Measurements from ENCODE around the gene CFAP45. TPM values are rescaled to one million over a fixed set of nuclear protein-coding genes. Genes with fewer than 3 reads are reported as not detected.

CFAP45 gene
- total and polyA plus RNA-seq, 3 donors from 2014 or later = 13.0 to 59.6 (median 30.4) TPM

DNA sequence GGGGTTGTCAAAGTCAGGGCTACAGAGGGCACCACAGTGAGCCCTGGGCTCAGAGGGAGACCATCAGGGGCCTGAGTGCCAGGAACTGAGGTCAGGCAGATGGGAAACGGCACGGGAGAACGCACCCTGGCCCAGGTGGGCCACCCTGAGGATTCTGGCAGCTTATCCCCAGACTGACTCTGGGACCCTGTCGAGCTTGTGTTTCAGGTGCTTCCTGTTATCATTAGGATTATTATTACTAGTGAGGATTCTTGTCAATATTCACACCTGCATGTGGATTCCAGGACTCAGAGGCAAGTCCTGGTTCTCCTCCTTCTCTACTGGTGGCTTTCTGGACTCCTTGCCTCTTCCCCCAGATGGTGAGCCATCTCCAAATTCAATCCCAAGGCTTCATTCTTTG is 52.7 kb downstream of the CFAP45 start:
- Histone ChIP-seq H3K27me3 (no peaks in the 10 kb centered on the region), H3K36me3 (ENCODE audit: low read depth, missing control alignments) (no peaks in the 10 kb centered on the region), H3K4me1 (no peaks in the 10 kb centered on the region), H3K4me3 (no peak overlapping the region), H3K9me3 (no peaks in the 10 kb centered on the region), H3K27ac (no peak overlapping the region)
- DNase-seq = no peak
- intact Hi-C loops (cut with DNase I; ENCODE audit: low total_unique reads) = no loop called here
- TF ChIP-seq, protein P1, sequence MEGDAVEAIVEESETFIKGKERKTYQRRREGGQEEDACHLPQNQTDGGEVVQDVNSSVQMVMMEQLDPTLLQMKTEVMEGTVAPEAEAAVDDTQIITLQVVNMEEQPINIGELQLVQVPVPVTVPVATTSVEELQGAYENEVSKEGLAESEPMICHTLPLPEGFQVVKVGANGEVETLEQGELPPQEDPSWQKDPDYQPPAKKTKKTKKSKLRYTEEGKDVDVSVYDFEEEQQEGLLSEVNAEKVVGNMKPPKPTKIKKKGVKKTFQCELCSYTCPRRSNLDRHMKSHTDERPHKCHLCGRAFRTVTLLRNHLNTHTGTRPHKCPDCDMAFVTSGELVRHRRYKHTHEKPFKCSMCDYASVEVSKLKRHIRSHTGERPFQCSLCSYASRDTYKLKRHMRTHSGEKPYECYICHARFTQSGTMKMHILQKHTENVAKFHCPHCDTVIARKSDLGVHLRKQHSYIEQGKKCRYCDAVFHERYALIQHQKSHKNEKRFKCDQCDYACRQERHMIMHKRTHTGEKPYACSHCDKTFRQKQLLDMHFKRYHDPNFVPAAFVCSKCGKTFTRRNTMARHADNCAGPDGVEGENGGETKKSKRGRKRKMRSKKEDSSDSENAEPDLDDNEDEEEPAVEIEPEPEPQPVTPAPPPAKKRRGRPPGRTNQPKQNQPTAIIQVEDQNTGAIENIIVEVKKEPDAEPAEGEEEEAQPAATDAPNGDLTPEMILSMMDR (IDR thresholded peaks at IDR 0.05) = no peak
- TF ChIP-seq POLR2A (IDR thresholded peaks at IDR 0.05) = no peak
- 33 to 71% methylated on average over 2 to 4 of the region's 4 CpGs for WGBS, 2 donors

DNA sequence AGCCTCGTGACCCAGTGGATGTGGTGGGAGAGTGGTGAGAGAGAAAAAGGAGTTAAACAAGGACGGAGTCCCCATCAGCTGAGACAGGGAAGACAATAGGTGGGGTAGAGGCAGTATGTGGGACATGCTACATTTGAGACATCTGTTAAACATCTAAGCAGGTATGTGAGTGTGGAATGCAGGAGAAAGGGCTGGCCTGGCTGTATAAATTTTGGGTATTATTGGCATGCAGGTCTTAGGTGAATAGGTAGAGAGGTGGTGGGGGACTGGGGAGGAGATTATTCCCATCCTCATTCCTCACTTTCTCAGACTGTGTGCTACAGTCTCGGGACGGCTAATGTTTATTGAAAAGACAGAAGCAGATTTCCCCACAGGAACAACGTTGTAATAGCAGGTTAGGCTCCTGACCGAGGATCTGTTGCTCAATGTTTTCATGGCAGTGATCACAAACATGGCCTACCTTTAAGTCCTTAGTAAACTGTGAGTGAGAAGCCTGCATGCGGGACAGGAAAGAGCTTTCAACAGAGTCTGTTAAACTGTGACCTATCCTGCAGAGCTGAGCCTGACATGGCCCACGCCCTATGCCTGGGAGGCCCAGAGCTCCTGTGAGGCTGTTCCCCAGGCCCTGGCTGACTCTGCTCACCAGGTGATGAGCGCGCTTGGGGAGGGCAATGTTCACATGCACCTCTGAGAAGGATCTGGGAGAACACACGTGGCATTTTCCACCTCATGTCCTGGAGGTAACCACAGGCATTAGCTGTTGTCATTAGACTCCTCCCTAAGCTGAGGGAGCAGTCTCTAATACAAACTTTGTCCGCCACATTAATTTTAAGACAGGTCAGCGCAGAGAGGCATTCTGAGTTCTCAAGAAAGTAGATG is 54.0 kb downstream of the CFAP45 start:
- intact Hi-C loops (cut with DNase I; ENCODE audit: low total_unique reads) = no loop called here
- 88 to 94% methylated on average over 9 to 13 of the region's 13 CpGs for WGBS, 2 donors

DNA sequence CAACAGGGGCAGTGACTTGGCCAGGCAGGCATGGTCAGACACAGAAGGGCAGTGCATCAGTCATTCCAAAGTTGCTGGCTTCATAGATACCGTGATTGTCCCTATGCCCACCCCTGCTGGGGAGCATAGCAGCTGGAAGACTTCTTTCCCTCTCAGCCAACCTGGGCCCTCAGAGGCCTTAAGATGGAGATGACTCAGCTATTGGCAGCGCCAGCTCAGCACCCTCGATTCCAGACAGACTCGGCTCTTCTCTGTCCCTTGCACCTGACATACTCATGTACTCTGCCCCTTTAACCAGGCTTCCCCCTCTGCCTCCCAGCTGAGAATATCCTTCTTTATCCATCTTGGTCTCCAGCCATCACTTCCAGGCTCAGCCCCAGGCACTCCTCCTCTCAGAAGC is 56.5 kb downstream of the CFAP45 start:
- Histone ChIP-seq H3K9me3 (no peaks in the 10 kb centered on the region), H3K27me3 (no peaks in the 10 kb centered on the region), H3K4me1 (no peaks in the 10 kb centered on the region), H3K27ac (no peak overlapping the region), H3K36me3 (ENCODE audit: low read depth, missing control alignments) (no peaks in the 10 kb centered on the region), H3K4me3 (no peak overlapping the region)
- intact Hi-C loops (cut with DNase I; ENCODE audit: low total_unique reads) = no loop called here
- 81 to 99% methylated on average over 4 of the region's 4 CpGs for WGBS, 2 donors
- TF ChIP-seq POLR2A (IDR thresholded peaks at IDR 0.05) = no peak
- TF ChIP-seq, protein P1 (IDR thresholded peaks at IDR 0.05) = no peak
- DNase-seq = no peak

More for the DNA sequence above, 54.0 kb downstream of the CFAP45 start:
- TF ChIP-seq, protein P1 (IDR thresholded peaks at IDR 0.05) = no peak
- TF ChIP-seq POLR2A (IDR thresholded peaks at IDR 0.05) = no peak
- DNase-seq = no peak
- no peak overlapping the region for H3K27ac ChIP-seq
- no peaks in the 10 kb centered on the region for H3K4me1 ChIP-seq
- H3K4me3 ChIP-seq = no peak overlapping the region
- H3K36me3 ChIP-seq (ENCODE audit: low read depth, missing control alignments) = no peaks in the 10 kb centered on the region
- H3K9me3 ChIP-seq = no peaks in the 10 kb centered on the region
- no peaks in the 10 kb centered on the region for H3K27me3 ChIP-seq

DNA sequence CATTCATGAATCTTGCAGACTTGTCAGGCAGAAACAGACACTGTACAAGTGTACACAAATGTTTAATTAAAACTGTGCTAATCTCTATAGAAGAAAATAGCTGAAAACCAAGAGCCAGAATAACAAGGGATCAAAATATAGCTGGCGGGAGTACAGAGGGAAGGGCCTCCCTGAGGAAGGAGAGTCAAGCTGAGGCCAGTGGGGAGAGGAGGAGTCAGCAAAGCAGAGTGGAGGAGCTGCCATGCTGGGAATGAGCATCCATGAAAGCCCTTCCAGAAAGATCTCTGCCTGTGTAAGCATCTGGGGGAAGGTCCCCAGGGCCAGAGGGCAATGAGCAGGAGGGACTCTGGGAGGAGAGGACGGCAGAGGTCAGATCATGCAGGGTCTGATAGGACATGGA is 58.2 kb downstream of the CFAP45 start:
- Histone ChIP-seq H3K27ac (no peak overlapping the region), H3K36me3 (ENCODE audit: low read depth, missing control alignments) (no peaks in the 10 kb centered on the region), H3K27me3 (no peaks in the 10 kb centered on the region), H3K4me3 (no peak overlapping the region), H3K4me1 (no peaks in the 10 kb centered on the region), H3K9me3 (no peaks in the 10 kb centered on the region)
- TF ChIP-seq, protein P1 (IDR thresholded peaks at IDR 0.05) = no peak
- TF ChIP-seq POLR2A (IDR thresholded peaks at IDR 0.05) = no peak
- no peak for DNase-seq
- intact Hi-C loops (cut with DNase I; ENCODE audit: low total_unique reads) = no loop called here
- WGBS, 2 donors = 76 to 78% methylated on average over 2 of the region's 2 CpGs
